ENCODE results near the gene ISCA2.

ISCA2 gene

GRCh38 chr14:74545386-74545785 lies 51.8 kb downstream of the ISCA2 start:
- DNase-seq: peak in 1 of 10 donors; percentile 27
- intact Hi-C loops (cut with DNase I): no loop called here

GRCh38 chr14:74546416-74546815 lies 52.9 kb downstream of the ISCA2 start:
- DNase-seq: peak in 1 of 10 donors; percentile 44
- intact Hi-C loops (cut with DNase I): no loop called here

Measured in posterior cingulate gyrus (tissue), 11 donors.